Heart left ventricle (tissue), 16 donors: ENCODE data around the gene ISG15. TPM values are rescaled to one million over a fixed set of nuclear protein-coding genes. Genes with fewer than 3 reads are reported as not detected.
"Not testable (repeated sequence)": the region's sequence is repeated elsewhere in the genome, so short reads cannot be mapped to it uniquely, and the experiment has no call there.

Source experiments
- ATAC-seq, 4 donors: fragments of 200-7000 bp; cut with Tn5 transposase; one replicate each; pipeline ENCODE4 v1.9.1; 2020 to 2022; ENCODE audit warnings: moderate library complexity in 4 of 4, mild to moderate bottlenecking in 3 of 4, moderate number of reproducible peaks in 1 of 4
- DNase-seq, 5 donors: peaks; one replicate each; pipeline ENCODE4 v3.0.0-alpha.2; 2020
- H3K27ac ChIP-seq, 12 donors: fragments of 200-600 bp; sonication (generic) in 4 of 12; one replicate each; pipeline versions ENCODE4 v1.5.0 to v1.8.0; 2016 to 2022; ENCODE audit warnings: mild to moderate bottlenecking in 2 of 12
- H3K27me3 ChIP-seq, 9 donors: fragments of 200-600 bp; sonication (generic) in 2 of 9; one replicate each; pipeline versions ENCODE4 v1.5.1 to v1.8.0; 2016 to 2022; ENCODE audit warnings: mild to moderate bottlenecking in 3 of 9
- H3K36me3 ChIP-seq, 9 donors: fragments of 200-600 bp; sonication (generic) in 2 of 9; one replicate each; pipeline versions ENCODE4 v1.5.0 to v1.8.0; 2018 to 2022; ENCODE audit warnings: mild to moderate bottlenecking in 2 of 9
- H3K4me1 ChIP-seq, 12 donors: fragments of 200-600 bp; sonication (generic) in 4 of 12; one replicate each; pipeline versions ENCODE4 v1.5.0 to v1.8.0; 2016 to 2022; ENCODE audit warnings: mild to moderate bottlenecking in 3 of 12
- H3K4me3 ChIP-seq, 12 donors: fragments of 200-600 bp; sonication (generic) in 4 of 12; one replicate each; pipeline versions ENCODE4 v1.5.0 to v1.8.0; 2017 to 2022; ENCODE audit warnings: mild to moderate bottlenecking in 9 of 12, moderate library complexity in 4 of 12
- H3K9me3 ChIP-seq, 12 donors: fragments of 200-600 bp; sonication (generic) in 4 of 12; one replicate each; pipeline versions ENCODE4 v1.5.0 to v1.8.0; 2016 to 2022; ENCODE audit warnings: mild to moderate bottlenecking in 1 of 12
- POLR2A ChIP-seq, 2 donors: fragments of 450-650 bp; IDR thresholded peaks; one replicate each; pipeline ENCODE4 v1.6.1; 2017; ENCODE audit warnings: antibody characterized with exemption in 2 of 2, mild to moderate bottlenecking in 2 of 2, moderate library complexity in 2 of 2
- WGBS, 4 donors: extraction: QIAGEN DNeasy Blood & Tissue Kit in 2 of 4; methylation state at CpG; one replicate each; pipeline versions ENCODE4 v1.1.5 to v1.1.7; 2013 to 2018; 5-methylcytosine and 5-hydroxymethylcytosine counted together
- intact Hi-C, 10 donors: fragments of 100-400 bp; cut with DNase I; formaldehyde crosslinking; loops; one replicate each; pipeline versions ENCODE4 v1.11.1 to v1.14.2; 2022
- polyA plus RNA-seq, 2 donors: library from polyadenylated mRNA; stranded (reverse); fragments of 200-250 nt; gene quantifications; one replicate each; pipeline ENCODE4 v1.2.3, GENCODE V29; 2013
- total RNA-seq, 9 donors: library from RNA; depleted of rRNA in 2 of 9; stranded (reverse); fragments of >200 nt in 2 of 9; fragmentation: NEBNext Ultra II Directional in 3 of 9; extraction: Animal tissue kit (Norgen Biotek cat#: 25700) in 3 of 9; gene quantifications; one replicate each; pipeline versions ENCODE4 v1.1.0 to v1.2.4, GENCODE V29; 2016 to 2023
- TF ChIP-seq, protein P1 (sequence below), 12 donors: fragments of 200-600 bp; sonication (generic) in 4 of 12; IDR thresholded peaks; one replicate each; pipeline versions ENCODE4 v1.5.0 to v1.8.0; 2018 to 2022; ENCODE audit warnings: antibody characterized with exemption in 12 of 12, mild to moderate bottlenecking in 5 of 12
- donor health status: ischemic (EF 13 %, LVEDD 7.1; RV severe dilation, severe dysfunction).
- donor health status: healthy with polysubstance abuse.
- donor health status: DM: no; HTN: yes; CAD: no.
- donor health status: DM: no; HTN: no; CAD: no.
- donor health status: ischemic (EF 25% LVEDD 6.9; RV normal size, moderate dysfunction).
- donor health status: ischemic (EF 25% LVEDD 5.7; RV mildly dilated, moderate dysfunction).
- donor health status: healthy.
- donor health status: DM: yes; HTN: yes; CAD: no.
- donor health status: ischemic (EF 35%, LVEDD 5.7; RV mildly dilated, moderate dysfunction).
- donor health status: nonischemic (EF 11% LVEDD 7.7; RV severe dilation, severe dysfunction).
- donor health status: DM: yes; HTN: yes; CAD: no.
- donor health status: PGD.
- donor health status: ischemic (EF 29% LVEDD 5.4; RV normal size, mild dysfunction).
- donor health status: nonischemic (EF 23%, LVEDD 6.1; RV moderate dilation, normal function).

Gene ISG15
- total and polyA plus RNA-seq, 11 donors: 17.0 to 189 (median 34.4) TPM

DNA sequence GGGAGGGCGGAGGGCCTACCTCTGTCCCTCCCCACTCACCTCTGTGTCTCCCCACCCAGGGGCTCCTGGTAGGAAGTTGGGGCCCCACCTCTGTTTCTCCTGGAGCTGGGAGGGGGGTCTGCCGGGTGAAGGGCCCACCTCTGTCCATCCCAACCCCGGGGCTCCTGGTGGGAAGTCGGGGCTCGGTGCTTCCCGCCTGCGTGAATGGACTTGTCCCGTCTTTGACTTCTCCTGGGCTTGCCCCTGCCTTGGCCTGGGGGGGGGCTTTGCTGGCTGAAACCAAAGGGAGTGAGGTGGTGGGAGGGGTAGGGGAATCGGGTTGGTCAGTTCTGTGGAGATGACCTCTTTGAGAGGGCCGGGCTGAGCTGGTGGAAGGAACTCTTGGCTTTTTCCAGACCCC is 12.4 kb downstream of the ISG15 start:
- Histone ChIP-seq H3K4me3 (peak overlapping the region in 1 of 12 donors; percentile 18), H3K27me3 (peaks cover 0 to 10% (median 0%) of the 10 kb centered on the region in 9 donors), H3K27ac (peak overlapping the region in 1 of 12 donors; percentile 73), H3K4me1 (peaks cover 0 to 52% (median 31%) of the 10 kb centered on the region in 12 donors), H3K9me3 (no peaks in the 10 kb centered on the region), H3K36me3 (no peaks in the 10 kb centered on the region)
- 75 to 82% (median 81%) methylated on average over 4 to 10 of the region's 10 CpGs for WGBS, 4 donors
- intact Hi-C loops: loop anchor here in 1 of 10 donors (5.0 kb wide), 1 partner anchor 37 kb away; no protein-coding TSS in a partner anchor
- TF ChIP-seq POLR2A (IDR thresholded peaks at IDR 0.05): no peak
- TF ChIP-seq, protein P1, sequence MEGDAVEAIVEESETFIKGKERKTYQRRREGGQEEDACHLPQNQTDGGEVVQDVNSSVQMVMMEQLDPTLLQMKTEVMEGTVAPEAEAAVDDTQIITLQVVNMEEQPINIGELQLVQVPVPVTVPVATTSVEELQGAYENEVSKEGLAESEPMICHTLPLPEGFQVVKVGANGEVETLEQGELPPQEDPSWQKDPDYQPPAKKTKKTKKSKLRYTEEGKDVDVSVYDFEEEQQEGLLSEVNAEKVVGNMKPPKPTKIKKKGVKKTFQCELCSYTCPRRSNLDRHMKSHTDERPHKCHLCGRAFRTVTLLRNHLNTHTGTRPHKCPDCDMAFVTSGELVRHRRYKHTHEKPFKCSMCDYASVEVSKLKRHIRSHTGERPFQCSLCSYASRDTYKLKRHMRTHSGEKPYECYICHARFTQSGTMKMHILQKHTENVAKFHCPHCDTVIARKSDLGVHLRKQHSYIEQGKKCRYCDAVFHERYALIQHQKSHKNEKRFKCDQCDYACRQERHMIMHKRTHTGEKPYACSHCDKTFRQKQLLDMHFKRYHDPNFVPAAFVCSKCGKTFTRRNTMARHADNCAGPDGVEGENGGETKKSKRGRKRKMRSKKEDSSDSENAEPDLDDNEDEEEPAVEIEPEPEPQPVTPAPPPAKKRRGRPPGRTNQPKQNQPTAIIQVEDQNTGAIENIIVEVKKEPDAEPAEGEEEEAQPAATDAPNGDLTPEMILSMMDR (IDR thresholded peaks at IDR 0.05): no peak
- ATAC-seq: peak in 1 of 4 donors; percentile 11
- DNase-seq: no peak

DNA sequence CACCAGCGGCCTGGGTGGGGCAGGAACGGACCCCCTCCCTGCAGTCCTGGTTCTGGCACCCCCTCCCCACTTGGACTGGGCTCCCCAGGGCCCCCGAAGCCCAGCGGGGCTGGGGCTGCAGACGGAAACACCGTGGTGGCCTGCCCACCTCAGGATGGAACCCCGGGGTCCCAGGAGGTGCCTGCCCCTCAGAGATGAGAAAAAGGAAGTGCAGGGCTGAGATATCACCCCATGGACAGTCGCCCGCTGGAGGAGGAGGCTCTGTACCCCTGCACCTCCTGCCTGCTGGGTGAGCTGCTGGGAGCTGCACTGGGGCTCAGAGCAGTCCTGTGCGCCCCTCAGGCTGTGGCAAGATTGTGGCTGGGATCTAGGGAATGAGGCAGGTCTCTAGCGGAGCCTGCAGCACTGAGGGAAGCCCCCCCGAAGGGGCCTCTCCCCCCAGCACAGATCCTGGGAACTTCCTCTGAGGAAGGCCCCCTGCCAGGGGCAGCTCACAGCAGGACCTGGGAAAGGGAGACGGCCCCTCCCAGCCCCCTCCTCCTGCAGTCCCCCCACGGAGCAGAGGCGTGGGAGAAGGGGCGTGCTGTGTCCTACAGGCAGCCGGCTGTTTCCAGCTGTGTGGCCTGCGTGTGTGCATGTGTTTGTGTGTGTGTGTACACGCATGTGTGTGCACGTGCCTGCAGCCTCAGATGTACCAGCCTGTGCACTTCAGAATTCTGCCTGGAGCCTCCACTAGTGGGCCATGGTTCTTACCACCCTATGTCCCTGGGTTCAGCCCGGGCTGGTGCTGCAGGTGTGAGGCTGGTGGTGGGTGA is 13.5 kb downstream of the ISG15 start:
- no peaks in the 10 kb centered on the region for H3K36me3 ChIP-seq
- H3K27me3 ChIP-seq: no peaks in the 10 kb centered on the region
- no peak overlapping the region for H3K27ac ChIP-seq
- peaks cover 0 to 41% (median 21%) of the 10 kb centered on the region in 12 donors for H3K4me1 ChIP-seq
- TF ChIP-seq POLR2A (IDR thresholded peaks at IDR 0.05): no peak
- TF ChIP-seq, protein P1 (IDR thresholded peaks at IDR 0.05): no peak
- H3K9me3 ChIP-seq: no peaks in the 10 kb centered on the region
- H3K4me3 ChIP-seq: no peak overlapping the region
- DNase-seq (no peak), ATAC-seq (peak in 1 of 4 donors; percentile 2)
- intact Hi-C loops: loop anchor here in 1 of 10 donors (5.0 kb wide), 1 partner anchor 35 kb away; no protein-coding TSS in a partner anchor
- 68 to 82% (median 71%) methylated on average over 10 to 21 of the region's 21 CpGs for WGBS, 4 donors

DNA sequence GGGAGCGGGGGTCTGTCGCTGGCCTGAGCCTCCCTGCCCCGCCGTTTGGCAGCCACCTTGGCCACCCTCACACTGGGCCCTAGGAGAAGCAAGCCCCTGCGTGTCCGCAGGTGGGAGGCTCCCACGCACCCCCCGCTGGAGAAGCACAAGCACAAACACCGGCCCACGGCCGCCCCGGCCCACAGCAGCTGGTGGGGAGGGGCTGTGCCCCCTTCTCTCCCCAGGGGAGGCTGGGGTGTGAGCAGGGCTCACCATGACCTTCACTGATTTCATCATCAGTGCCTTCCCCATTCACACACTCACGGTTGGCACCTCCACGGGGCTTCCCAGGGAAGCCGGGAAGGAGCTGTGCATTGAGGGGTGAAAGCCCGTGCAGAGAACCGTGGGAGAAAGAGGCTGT is 14.5 kb downstream of the ISG15 start:
- H3K4me3 ChIP-seq: no peak overlapping the region
- H3K27me3 ChIP-seq: peaks cover 0 to 10% (median 0%) of the 10 kb centered on the region in 9 donors
- intact Hi-C loops: loop anchor here in 1 of 10 donors (5.0 kb wide), 1 partner anchor 35 kb away; no protein-coding TSS in a partner anchor
- no peak for ATAC-seq
- H3K27ac ChIP-seq: no peak overlapping the region
- no peak for DNase-seq
- no peaks in the 10 kb centered on the region for H3K36me3 ChIP-seq
- WGBS, 4 donors: 84 to 89% (median 87%) methylated on average over 7 to 17 of the region's 17 CpGs
- TF ChIP-seq POLR2A (IDR thresholded peaks at IDR 0.05): no peak
- TF ChIP-seq, protein P1 (IDR thresholded peaks at IDR 0.05): no peak
- H3K4me1 ChIP-seq: peaks cover 0 to 47% (median 25%) of the 10 kb centered on the region in 12 donors
- H3K9me3 ChIP-seq: no peaks in the 10 kb centered on the region

DNA sequence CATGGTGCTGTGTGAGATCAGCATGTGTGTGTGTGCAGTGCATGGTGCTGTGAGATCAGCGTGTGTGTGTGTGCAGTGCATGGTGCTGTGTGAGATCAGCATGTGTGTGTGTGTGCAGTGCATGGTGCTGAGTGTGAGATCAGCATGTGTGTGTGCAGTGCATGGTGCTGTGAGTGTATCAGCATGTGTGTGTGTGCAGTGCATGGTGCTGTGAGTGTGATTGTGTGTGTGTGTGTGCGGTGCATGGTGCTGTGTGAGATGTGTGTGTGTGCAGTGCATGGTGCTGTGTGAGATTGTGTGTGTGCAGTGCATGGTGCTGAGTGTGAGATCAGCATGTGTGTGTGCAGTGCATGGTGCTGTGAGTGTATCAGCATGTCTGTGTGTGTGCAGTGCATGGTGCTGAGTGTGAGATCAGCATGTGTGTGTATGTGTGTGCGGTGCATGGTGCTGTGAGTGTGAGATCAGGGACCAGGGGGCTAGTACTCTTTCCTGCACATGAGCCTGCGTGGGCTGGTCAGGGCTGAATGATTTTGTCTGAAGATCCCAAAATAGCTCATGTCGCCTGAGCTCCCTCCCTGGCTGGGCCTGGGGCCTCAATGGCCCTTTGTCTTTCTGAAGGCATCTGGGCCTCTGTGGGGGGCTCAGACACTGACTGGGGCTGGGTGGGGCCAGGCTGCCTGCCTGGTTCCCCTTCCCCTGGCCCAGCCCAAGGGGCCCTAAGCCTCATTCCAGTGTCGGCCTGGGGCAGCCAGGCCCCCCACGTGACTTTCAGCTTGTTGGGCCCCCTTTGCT is 17.8 kb downstream of the ISG15 start:
- H3K4me3 ChIP-seq, H3K36me3 ChIP-seq, DNase-seq, H3K27ac ChIP-seq, H3K9me3 ChIP-seq, ATAC-seq: not testable (repeated sequence)
- 63 to 77% (median 75%) methylated on average over 6 to 7 of the region's 7 CpGs for WGBS, 4 donors
- intact Hi-C loops: loop anchor here in 3 of 10 donors (5.0 to 10.0 kb wide), 4 partner anchors 84 to 334 kb away; partner anchors contain the start of gene C1orf159 (in 1 of the 3)
- peaks cover 0 to 38% (median 0%) of the 10 kb centered on the region in 9 donors for H3K27me3 ChIP-seq
- H3K4me1 ChIP-seq: peaks cover 3 to 38% (median 15%) of the 10 kb centered on the region in 12 donors
